Tibial nerve (tissue), 4 donors: ENCODE measurements around the gene LRP4. TPM values are rescaled to one million over a fixed set of nuclear protein-coding genes. Genes with fewer than 3 reads are reported as not detected.

Experiments
- DNase-seq, 2 donors: peaks; one replicate each; pipeline ENCODE4 v3.0.0-alpha.2; 2019; ENCODE audit warnings: low spot score in 2 of 2
- H3K27ac ChIP-seq, 4 donors: fragments of 200-600 bp; sonication (generic) in 3 of 4; one replicate each; pipeline ENCODE4 v1.5.1; 2017 to 2019; ENCODE audit warnings: mild to moderate bottlenecking in 1 of 4
- H3K27me3 ChIP-seq, 2 donors: fragments of 200-600 bp; sonication (generic) in 1 of 2; one replicate each; pipeline versions ENCODE4 v1.5.1 to v1.6.0; 2017 to 2019
- H3K36me3 ChIP-seq, 3 donors: fragments of 200-600 bp; sonication (generic); one replicate each; pipeline ENCODE4 v1.5.1; 2018 to 2019
- H3K4me1 ChIP-seq, 4 donors: fragments of 200-600 bp; sonication (generic) in 3 of 4; one replicate each; pipeline ENCODE4 v1.5.1; 2017 to 2019
- H3K4me3 ChIP-seq, 4 donors: fragments of 200-600 bp; sonication (generic) in 3 of 4; one replicate each; pipeline ENCODE4 v1.5.1; 2017 to 2019; ENCODE audit warnings: mild to moderate bottlenecking in 1 of 4, moderate library complexity in 1 of 4
- H3K9me3 ChIP-seq, 4 donors: fragments of 200-600 bp; sonication (generic) in 3 of 4; one replicate each; pipeline ENCODE4 v1.5.1; 2017 to 2019
- EP300 ChIP-seq, 2 donors: sonication (generic); formaldehyde crosslinking; IDR thresholded peaks; one replicate each; pipeline ENCODE4 v1.6.1; 2017; ENCODE audit warnings: antibody characterized with exemption in 2 of 2, mild to moderate bottlenecking in 1 of 2
- POLR2A ChIP-seq, 2 donors: fragments of 450-650 bp; IDR thresholded peaks; one replicate each; pipeline ENCODE4 v1.6.1; 2017; ENCODE audit warnings: antibody characterized with exemption in 2 of 2, mild to moderate bottlenecking in 2 of 2, moderate library complexity in 2 of 2
- WGBS, 2 donors: methylation state at CpG; one replicate each; pipeline ENCODE4 v1.1.5; 2018; 5-methylcytosine and 5-hydroxymethylcytosine counted together
- total RNA-seq, 4 donors: library from RNA; depleted of rRNA; stranded (reverse); fragments of >200 nt; gene quantifications; one replicate each; pipeline ENCODE4 v1.1.0, GENCODE V29; 2016
- TF ChIP-seq, protein P1 (sequence below), 5 experiments: fragments of 200-600 bp in 3 of 5; fragments of 450-650 bp in 2 of 5; sonication (generic) in 3 of 5; IDR thresholded peaks; one replicate each; pipeline ENCODE4 v1.5.1; 2016 to 2019; ENCODE audit warnings: antibody characterized with exemption in 5 of 5, mild to moderate bottlenecking in 3 of 5, moderate library complexity in 2 of 5

The LRP4 gene
- total RNA-seq, 4 donors from 2014 or later, result 24.3 to 105 (median 52.9) TPM

- H3K27ac ChIP-seq, result no peak overlapping the region
- H3K4me3 ChIP-seq, result no peak overlapping the region
- 95 to 97% methylated on average over 10 of the region's 10 CpGs for WGBS, 2 donors
- TF ChIP-seq, protein P1, sequence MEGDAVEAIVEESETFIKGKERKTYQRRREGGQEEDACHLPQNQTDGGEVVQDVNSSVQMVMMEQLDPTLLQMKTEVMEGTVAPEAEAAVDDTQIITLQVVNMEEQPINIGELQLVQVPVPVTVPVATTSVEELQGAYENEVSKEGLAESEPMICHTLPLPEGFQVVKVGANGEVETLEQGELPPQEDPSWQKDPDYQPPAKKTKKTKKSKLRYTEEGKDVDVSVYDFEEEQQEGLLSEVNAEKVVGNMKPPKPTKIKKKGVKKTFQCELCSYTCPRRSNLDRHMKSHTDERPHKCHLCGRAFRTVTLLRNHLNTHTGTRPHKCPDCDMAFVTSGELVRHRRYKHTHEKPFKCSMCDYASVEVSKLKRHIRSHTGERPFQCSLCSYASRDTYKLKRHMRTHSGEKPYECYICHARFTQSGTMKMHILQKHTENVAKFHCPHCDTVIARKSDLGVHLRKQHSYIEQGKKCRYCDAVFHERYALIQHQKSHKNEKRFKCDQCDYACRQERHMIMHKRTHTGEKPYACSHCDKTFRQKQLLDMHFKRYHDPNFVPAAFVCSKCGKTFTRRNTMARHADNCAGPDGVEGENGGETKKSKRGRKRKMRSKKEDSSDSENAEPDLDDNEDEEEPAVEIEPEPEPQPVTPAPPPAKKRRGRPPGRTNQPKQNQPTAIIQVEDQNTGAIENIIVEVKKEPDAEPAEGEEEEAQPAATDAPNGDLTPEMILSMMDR (IDR thresholded peaks at IDR 0.05), result no peak
- no peak for TF ChIP-seq POLR2A (IDR thresholded peaks at IDR 0.05)
- TF ChIP-seq EP300 (IDR thresholded peaks at IDR 0.05), result no peak
- no peak for DNase-seq
- H3K9me3 ChIP-seq, result no peaks in the 10 kb centered on the region
- no peaks in the 10 kb centered on the region for H3K27me3 ChIP-seq
- H3K36me3 ChIP-seq, result peaks cover 0 to 60% (median 0%) of the 10 kb centered on the region in 3 donors
- no peaks in the 10 kb centered on the region for H3K4me1 ChIP-seq
Observed at GRCh38 chr11:46879056-46879585, 39.2 kb downstream of the LRP4 start.

DNA sequence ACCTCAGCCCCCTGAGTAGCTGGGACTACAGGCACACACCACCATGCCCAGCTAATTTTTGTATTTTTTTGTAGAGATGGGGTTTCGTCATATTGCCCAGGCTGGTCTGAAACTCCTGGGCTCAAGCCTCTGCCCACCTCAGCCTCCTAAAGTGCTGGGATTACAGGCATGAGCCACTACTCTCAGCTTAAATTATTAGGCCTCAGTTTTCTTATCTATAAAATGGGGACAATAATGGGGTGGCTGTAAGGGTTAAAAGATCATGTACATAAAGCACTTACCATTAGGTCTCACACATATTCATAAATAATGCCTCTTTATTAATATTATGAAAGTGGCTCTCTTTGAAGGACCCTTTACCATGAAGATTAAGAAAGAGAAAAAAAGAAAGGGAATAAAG lies 40.8 kb downstream of the LRP4 start:
- no peak overlapping the region for H3K27ac ChIP-seq
- no peak for DNase-seq
- no peaks in the 10 kb centered on the region for H3K4me1 ChIP-seq
- no peak overlapping the region for H3K4me3 ChIP-seq
- H3K9me3 ChIP-seq, result no peaks in the 10 kb centered on the region
- 89 to 100% methylated on average over 1 of the region's 1 CpG for WGBS, 2 donors
- no peaks in the 10 kb centered on the region for H3K27me3 ChIP-seq
- H3K36me3 ChIP-seq, result peaks cover 0 to 65% (median 0%) of the 10 kb centered on the region in 3 donors
- TF ChIP-seq, protein P1 (IDR thresholded peaks at IDR 0.05), result no peak
- no peak for TF ChIP-seq EP300 (IDR thresholded peaks at IDR 0.05)
- TF ChIP-seq POLR2A (IDR thresholded peaks at IDR 0.05), result no peak

DNA sequence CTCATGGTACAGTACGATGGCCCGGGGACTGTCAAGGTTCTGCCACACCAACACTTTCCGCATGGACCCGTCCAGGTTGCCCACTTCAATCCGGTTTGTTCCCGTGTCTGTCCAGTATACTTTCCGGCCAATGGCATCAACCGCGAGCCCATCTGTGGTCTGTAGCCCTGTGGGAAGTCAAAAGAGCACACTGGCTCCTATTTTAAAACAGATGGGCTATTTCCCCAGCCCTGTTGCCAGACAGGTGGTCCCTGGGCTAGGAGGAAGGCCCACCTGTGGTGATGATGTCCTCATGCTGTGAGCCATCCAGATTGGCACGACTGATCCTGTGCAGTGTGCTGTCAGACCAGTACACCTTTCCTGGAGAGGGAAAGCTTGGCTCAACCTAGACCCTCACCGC lies 41.9 kb downstream of the LRP4 start:
- H3K9me3 ChIP-seq, result no peaks in the 10 kb centered on the region
- 91 to 95% methylated on average over 11 of the region's 11 CpGs for WGBS, 2 donors
- H3K27me3 ChIP-seq, result no peaks in the 10 kb centered on the region
- no peak for DNase-seq
- no peak for TF ChIP-seq POLR2A (IDR thresholded peaks at IDR 0.05)
- TF ChIP-seq, protein P1 (IDR thresholded peaks at IDR 0.05), result no peak
- TF ChIP-seq EP300 (IDR thresholded peaks at IDR 0.05), result no peak
- no peak overlapping the region for H3K27ac ChIP-seq
- H3K4me3 ChIP-seq, result no peak overlapping the region
- no peaks in the 10 kb centered on the region for H3K4me1 ChIP-seq
- H3K36me3 ChIP-seq, result peaks cover 0 to 62% (median 0%) of the 10 kb centered on the region in 3 donors

- no peak for DNase-seq
- TF ChIP-seq, protein P1 (IDR thresholded peaks at IDR 0.05), result no peak
- TF ChIP-seq POLR2A (IDR thresholded peaks at IDR 0.05), result no peak
- no peak for TF ChIP-seq EP300 (IDR thresholded peaks at IDR 0.05)
- Histone ChIP-seq H3K4me3 (no peak overlapping the region), H3K27ac (no peak overlapping the region), H3K27me3 (no peaks in the 10 kb centered on the region), H3K9me3 (no peaks in the 10 kb centered on the region), H3K4me1 (no peaks in the 10 kb centered on the region), H3K36me3 (peaks cover 0 to 72% (median 0%) of the 10 kb centered on the region in 3 donors)
- 88 to 89% methylated on average over 6 of the region's 6 CpGs for WGBS, 2 donors
Observed at GRCh38 chr11:46874586-46874985, 43.8 kb downstream of the LRP4 start.

DNA sequence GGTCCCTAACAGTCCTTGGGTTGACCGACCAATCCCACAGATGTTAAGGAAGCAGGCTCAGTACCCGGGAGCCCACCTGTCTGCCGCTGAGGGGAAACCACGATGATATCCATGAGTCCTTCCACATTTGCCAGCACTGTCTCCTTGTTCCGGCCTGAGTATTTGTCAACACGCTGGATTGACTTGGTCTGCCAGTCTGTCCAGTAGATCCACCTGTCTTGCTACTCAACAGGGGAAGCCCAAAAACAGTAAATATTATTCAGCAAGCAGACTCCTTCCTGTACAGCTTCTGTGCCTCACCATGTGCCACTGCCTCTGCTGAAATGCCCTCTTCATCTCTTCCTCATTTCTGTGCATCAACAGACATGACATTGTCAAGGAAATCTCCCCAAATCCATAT lies 49.4 kb downstream of the LRP4 start:
- 97% methylated on average over 6 of the region's 6 CpGs for WGBS, 2 donors
- H3K36me3 ChIP-seq, result peaks cover 0 to 55% (median 0%) of the 10 kb centered on the region in 3 donors
- H3K27ac ChIP-seq, result no peak overlapping the region
- DNase-seq, result no peak
- no peaks in the 10 kb centered on the region for H3K27me3 ChIP-seq
- no peak for TF ChIP-seq EP300 (IDR thresholded peaks at IDR 0.05)
- TF ChIP-seq POLR2A (IDR thresholded peaks at IDR 0.05), result no peak
- TF ChIP-seq, protein P1 (IDR thresholded peaks at IDR 0.05), result no peak
- H3K4me3 ChIP-seq, result no peak overlapping the region
- H3K9me3 ChIP-seq, result no peaks in the 10 kb centered on the region
- no peaks in the 10 kb centered on the region for H3K4me1 ChIP-seq
